Suprapubic skin (tissue), 4 donors: Measurements from ENCODE around the gene PCDH1. TPM values are rescaled to one million over a fixed set of nuclear protein-coding genes. Genes with fewer than 3 reads are reported as not detected.

Experiments used
- DNase-seq, 2 donors: peaks; one replicate each; pipeline ENCODE4 v3.0.0-alpha.2; 2019; ENCODE audit warnings: low spot score in 2 of 2
- H3K27ac ChIP-seq: fragments of 200-600 bp; sonication (generic); one replicate; pipeline ENCODE4 v1.5.1; 2019
- H3K27me3 ChIP-seq: fragments of 200-600 bp; sonication (generic); one replicate; pipeline ENCODE4 v1.5.1; 2019
- H3K36me3 ChIP-seq: fragments of 200-600 bp; sonication (generic); one replicate; pipeline ENCODE4 v1.5.1; 2019
- H3K4me1 ChIP-seq: fragments of 200-600 bp; sonication (generic); one replicate; pipeline ENCODE4 v1.5.1; 2019
- H3K4me3 ChIP-seq: fragments of 200-600 bp; sonication (generic); one replicate; pipeline ENCODE4 v1.5.1; 2019; ENCODE audit warnings: mild to moderate bottlenecking
- H3K9me3 ChIP-seq: fragments of 200-600 bp; sonication (generic); one replicate; pipeline ENCODE4 v1.5.1; 2019
- CTCF ChIP-seq, 2 donors: fragments of 200-600 bp in 1 of 2; fragments of 450-650 bp in 1 of 2; sonication (generic) in 1 of 2; IDR thresholded peaks; one replicate each; pipeline ENCODE4 v1.5.1; 2016 to 2019; ENCODE audit warnings: antibody characterized with exemption in 2 of 2, mild to moderate bottlenecking in 1 of 2, moderate library complexity in 1 of 2
- EP300 ChIP-seq: sonication (generic); formaldehyde crosslinking; IDR thresholded peaks from one replicate; pipeline ENCODE4 v1.6.1; 2017; ENCODE audit warnings: antibody characterized with exemption
- POLR2A ChIP-seq, 2 donors: fragments of 450-650 bp; IDR thresholded peaks; one replicate each; pipeline ENCODE4 v1.6.1; 2017; ENCODE audit warnings: antibody characterized with exemption in 2 of 2, mild to moderate bottlenecking in 2 of 2, moderate library complexity in 2 of 2
- POLR2AphosphoS5 ChIP-seq, 3 donors: sonication (generic); formaldehyde crosslinking; IDR thresholded peaks; one replicate each; pipeline ENCODE4 v1.6.1; 2017; ENCODE audit warnings: antibody characterized with exemption in 3 of 3
- WGBS: methylation state at CpG from one replicate; pipeline ENCODE4 v1.1.5; 2018; 5-methylcytosine and 5-hydroxymethylcytosine counted together
- total RNA-seq, 4 donors: library from RNA; depleted of rRNA; stranded (reverse); fragments of >200 nt; gene quantifications; one replicate each; pipeline ENCODE4 v1.1.0, GENCODE V29; 2016

The PCDH1 gene
- total RNA-seq, 4 donors from 2014 or later: 76.2 to 122 (median 89.5) TPM

- H3K4me1 ChIP-seq: peaks cover 70% of the 10 kb centered on the region
- WGBS: 29% methylated on average over 9 of the region's 9 CpGs
- DNase-seq: no peak
These were observed 3.0 kb downstream of the PCDH1 start for GRCh38 chr5:141875022-141875740.

GRCh38 chr5:141874262-141874964, 3.8 kb downstream of the PCDH1 start:
- H3K36me3 ChIP-seq: no peaks in the 10 kb centered on the region
- TF ChIP-seq POLR2A (IDR thresholded peaks at IDR 0.05) (no peak), EP300 (no peak), POLR2AphosphoS5 (IDR thresholded peaks at IDR 0.05) (no peak), CTCF (IDR thresholded peaks at IDR 0.05) (no peak)
- peak overlapping the region; percentile 80 for H3K4me3 ChIP-seq
- no peaks in the 10 kb centered on the region for H3K9me3 ChIP-seq
- 54% methylated on average over 16 of the region's 16 CpGs for WGBS
- H3K4me1 ChIP-seq: peaks cover 70% of the 10 kb centered on the region
- H3K27me3 ChIP-seq: peaks cover 42% of the 10 kb centered on the region
- H3K27ac ChIP-seq: peak overlapping the region; percentile 48
- peak in 1 of 2 donors; percentile 66 for DNase-seq

More at GRCh38 chr5:141875022-141875740, 3.0 kb downstream of the PCDH1 start:
- no peak for TF ChIP-seq POLR2AphosphoS5 (IDR thresholded peaks at IDR 0.05)
- no peak for TF ChIP-seq EP300
- TF ChIP-seq POLR2A (IDR thresholded peaks at IDR 0.05): no peak
- no peak for TF ChIP-seq CTCF (IDR thresholded peaks at IDR 0.05)
- Histone ChIP-seq H3K27ac (peak overlapping the region; percentile 81), H3K27me3 (peaks cover 45% of the 10 kb centered on the region), H3K36me3 (no peaks in the 10 kb centered on the region), H3K4me3 (peak overlapping the region; percentile 80), H3K9me3 (no peaks in the 10 kb centered on the region)

GRCh38 chr5:141873933-141874261, 4.3 kb downstream of the PCDH1 start:
- Histone ChIP-seq H3K36me3 (peaks cover 3% of the 10 kb centered on the region), H3K9me3 (no peaks in the 10 kb centered on the region), H3K4me3 (peak overlapping the region; percentile 80), H3K4me1 (peaks cover 70% of the 10 kb centered on the region), H3K27ac (peak overlapping the region; percentile 48), H3K27me3 (peaks cover 46% of the 10 kb centered on the region)
- TF ChIP-seq POLR2AphosphoS5 (IDR thresholded peaks at IDR 0.05): no peak
- TF ChIP-seq EP300: no peak
- TF ChIP-seq POLR2A (IDR thresholded peaks at IDR 0.05): no peak
- no peak for TF ChIP-seq CTCF (IDR thresholded peaks at IDR 0.05)
- 69% methylated on average over 3 of the region's 3 CpGs for WGBS
- no peak for DNase-seq

- no peaks in the 10 kb centered on the region for H3K9me3 ChIP-seq
- TF ChIP-seq POLR2A (IDR thresholded peaks at IDR 0.05): no peak
- no peak for TF ChIP-seq CTCF (IDR thresholded peaks at IDR 0.05)
- TF ChIP-seq EP300: no peak
- TF ChIP-seq POLR2AphosphoS5 (IDR thresholded peaks at IDR 0.05): no peak
- H3K4me3 ChIP-seq: no peak overlapping the region
- H3K27ac ChIP-seq: peak overlapping the region; percentile 27
- H3K27me3 ChIP-seq: peaks cover 43% of the 10 kb centered on the region
- 76% methylated on average over 15 of the region's 15 CpGs for WGBS
- peaks cover 70% of the 10 kb centered on the region for H3K4me1 ChIP-seq
- no peak for DNase-seq
- H3K36me3 ChIP-seq: peaks cover 8% of the 10 kb centered on the region
These were observed 5.5 kb downstream of the PCDH1 start for GRCh38 chr5:141872496-141873356.
